Activated CD4-positive, alpha-beta memory T cell treated with anti-CD3 and anti-CD28 coated beads for 36 hours (primary cell): ENCODE measurements around the gene KLK4. TPM values are rescaled to one million over a fixed set of nuclear protein-coding genes. Genes with fewer than 3 reads are reported as not detected.
"Not testable (repeated sequence)": the region's sequence is repeated elsewhere in the genome, so short reads cannot be mapped to it uniquely, and the experiment has no call there.

Experiments used
- CTCF ChIA-PET: fragments of 350-600 bp; sonication (Branson Sonifier 250); formaldehyde crosslinking; loops from one replicate; lab custom pipeline; 2021; ENCODE audit warnings: antibody characterized with exemption, inconsistent platforms; lab: Charles Lee
- POLR2A ChIA-PET: fragments of 350-600 bp; sonication (Branson Sonifier 250); formaldehyde crosslinking; loops from one replicate; lab custom pipeline; 2021; ENCODE audit warnings: antibody characterized with exemption; lab: Charles Lee
- DNase-seq: peaks from one replicate; pipeline ENCODE4 v3.0.0-alpha.2; 2020
- H3K27ac Mint-ChIP-seq: one replicate; pipeline ENCODE4 v1.8.0; 2021; ENCODE audit warnings: mixed read lengths
- H3K27me3 Mint-ChIP-seq: one replicate; pipeline ENCODE4 v1.8.0; 2021; ENCODE audit warnings: mixed read lengths
- H3K36me3 Mint-ChIP-seq: one replicate; pipeline ENCODE4 v1.8.0; 2021; ENCODE audit warnings: mixed read lengths
- H3K4me1 Mint-ChIP-seq: one replicate; pipeline ENCODE4 v1.8.0; 2021; ENCODE audit warnings: low read depth, mixed read lengths
- H3K4me3 Mint-ChIP-seq: one replicate; pipeline ENCODE4 v1.8.0; 2021; ENCODE audit warnings: mild to moderate bottlenecking, mixed read lengths
- H3K9me3 Mint-ChIP-seq: one replicate; pipeline ENCODE4 v1.8.0; 2021; ENCODE audit warnings: mixed read lengths
- intact Hi-C: fragments of 100-400 bp; cut with micrococcal nuclease; formaldehyde crosslinking; loops from one replicate; pipeline ENCODE4 v1.15.1; 2023
- total RNA-seq, 2 experiments: library from RNA; stranded (reverse); gene quantifications; one replicate each; pipeline ENCODE4 v1.2.3, GENCODE V29; 2021

Gene KLK4
- total RNA-seq, 2 experiments from 2014 or later, result not detected

DNA sequence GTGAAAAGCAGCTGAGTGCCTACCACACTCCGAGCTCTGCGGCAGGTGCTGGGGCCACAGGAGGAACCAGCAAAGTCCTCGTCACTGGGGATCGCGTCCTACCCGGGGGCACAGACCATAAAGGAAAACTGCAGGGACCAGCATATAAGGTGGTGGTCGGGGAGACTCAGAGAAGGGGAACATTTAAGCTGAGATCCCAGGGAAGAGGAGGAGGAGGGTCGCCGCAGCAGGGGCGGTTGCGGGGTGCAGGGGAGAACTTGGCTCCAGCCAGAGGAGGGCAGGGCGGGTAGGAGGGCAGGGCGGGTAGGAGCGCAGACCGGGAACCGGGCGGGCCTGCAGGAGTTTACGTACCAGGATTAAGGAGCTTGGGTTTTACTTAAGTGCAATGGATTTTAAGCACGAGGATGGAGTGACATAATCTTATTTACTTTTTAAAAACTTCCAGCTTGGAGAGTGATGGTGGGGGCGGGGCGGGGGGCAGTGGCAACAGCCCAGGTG, 956 bp upstream of the KLK4 start:
- H3K4me1 Mint-ChIP-seq, result peaks cover 4% of the 10 kb centered on the region
- intact Hi-C loops, result no loop called here
- ChIA-PET CTCF (interaction anchor here (0.7 kb wide), 1 partner anchor 10 kb away, joined by 3 read pairs; no protein-coding TSS in a partner anchor), POLR2A (no interaction called here)
- no peak for DNase-seq
- H3K36me3 Mint-ChIP-seq, result no peaks in the 10 kb centered on the region
- peaks cover 38% of the 10 kb centered on the region for H3K27me3 Mint-ChIP-seq
- no peak overlapping the region for H3K27ac Mint-ChIP-seq
- H3K9me3 Mint-ChIP-seq, result no peaks in the 10 kb centered on the region
- no peak overlapping the region for H3K4me3 Mint-ChIP-seq

DNA sequence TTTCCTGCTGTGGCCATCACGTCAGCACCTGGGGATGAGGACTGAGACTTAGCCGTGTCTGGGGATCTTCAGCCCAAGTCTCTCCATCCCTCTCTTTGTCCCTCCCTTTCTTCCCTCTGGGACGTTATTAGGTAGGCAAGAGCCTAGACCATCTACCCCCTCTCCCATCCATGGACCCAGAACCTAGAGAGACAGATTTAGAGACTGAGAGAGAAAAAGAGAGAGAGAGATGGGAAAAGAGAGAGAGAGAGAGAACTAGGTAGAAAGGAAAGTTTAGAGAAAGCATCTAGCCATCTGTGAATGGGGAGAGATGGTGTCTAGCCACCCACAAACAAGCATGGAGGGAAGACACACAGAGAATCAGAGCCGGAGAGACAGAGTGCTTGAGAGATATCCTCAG, 473 bp downstream of the KLK4 start:
- H3K4me3 Mint-ChIP-seq, result no peak overlapping the region
- H3K9me3 Mint-ChIP-seq, result no peaks in the 10 kb centered on the region
- H3K27me3 Mint-ChIP-seq, result peaks cover 37% of the 10 kb centered on the region
- intact Hi-C loops, result no loop called here
- no peak overlapping the region for H3K27ac Mint-ChIP-seq
- no peaks in the 10 kb centered on the region for H3K36me3 Mint-ChIP-seq
- CTCF ChIA-PET, result no interaction called here
- DNase-seq, result no peak
- POLR2A ChIA-PET, result no interaction called here
- peaks cover 4% of the 10 kb centered on the region for H3K4me1 Mint-ChIP-seq

DNA sequence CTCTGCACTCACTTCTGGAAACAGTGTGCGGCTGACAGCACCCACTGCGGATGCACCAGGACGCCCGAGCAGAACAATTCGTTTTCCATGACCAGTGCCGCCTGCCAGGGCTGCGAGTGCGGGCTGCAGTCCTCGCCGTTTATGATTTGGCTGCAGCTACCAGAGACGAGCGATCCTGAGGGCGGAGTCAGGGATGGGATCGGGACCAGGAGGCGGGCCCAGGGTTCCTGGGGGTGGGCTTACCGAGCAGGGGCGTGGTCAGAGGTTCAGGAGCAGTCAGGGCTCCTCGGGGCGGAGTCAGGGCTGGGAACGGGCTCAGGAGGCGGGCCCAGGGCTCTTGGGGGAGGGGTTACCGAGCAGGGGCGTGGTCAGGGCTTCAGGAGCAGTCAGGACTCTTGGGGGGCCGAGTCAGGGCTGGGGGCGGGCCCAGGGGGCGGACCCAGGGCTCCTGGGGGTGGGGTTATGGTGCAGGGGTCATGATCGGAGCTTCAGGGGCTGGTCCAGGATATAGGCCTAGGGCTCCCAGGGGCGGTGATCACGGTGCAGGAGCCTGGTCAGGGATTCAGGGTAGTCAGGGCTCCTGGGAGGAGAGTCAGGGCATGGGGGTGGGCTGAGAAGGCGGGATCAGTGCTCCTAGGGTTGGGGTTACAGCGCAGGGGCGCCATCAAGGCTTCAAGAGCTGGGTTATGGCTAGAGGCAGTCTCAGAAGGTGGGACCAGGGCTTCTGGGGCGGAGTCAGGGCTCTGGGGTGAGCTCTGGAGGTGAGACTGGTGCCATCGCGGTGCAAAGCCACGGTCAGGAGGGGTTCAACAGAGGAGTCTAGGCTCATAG, 1.7 kb downstream of the KLK4 start:
- Mint-ChIP-seq H3K27me3 (peaks cover 39% of the 10 kb centered on the region), H3K27ac (no peak overlapping the region), H3K4me3 (no peak overlapping the region), H3K4me1 (peaks cover 4% of the 10 kb centered on the region), H3K36me3 (no peaks in the 10 kb centered on the region), H3K9me3 (no peaks in the 10 kb centered on the region)
- intact Hi-C loops, result no loop called here
- DNase-seq, result peak; percentile 60
- POLR2A ChIA-PET, result interaction anchor here (0.6 kb wide), 1 partner anchor 838 kb away, joined by 3 read pairs; no protein-coding TSS in a partner anchor
- CTCF ChIA-PET, result interaction anchor here (1.0 to 2.5 kb wide), 2 partner anchors 12 to 13 kb away, joined by 7 to 8 read pairs; no protein-coding TSS in a partner anchor

DNA sequence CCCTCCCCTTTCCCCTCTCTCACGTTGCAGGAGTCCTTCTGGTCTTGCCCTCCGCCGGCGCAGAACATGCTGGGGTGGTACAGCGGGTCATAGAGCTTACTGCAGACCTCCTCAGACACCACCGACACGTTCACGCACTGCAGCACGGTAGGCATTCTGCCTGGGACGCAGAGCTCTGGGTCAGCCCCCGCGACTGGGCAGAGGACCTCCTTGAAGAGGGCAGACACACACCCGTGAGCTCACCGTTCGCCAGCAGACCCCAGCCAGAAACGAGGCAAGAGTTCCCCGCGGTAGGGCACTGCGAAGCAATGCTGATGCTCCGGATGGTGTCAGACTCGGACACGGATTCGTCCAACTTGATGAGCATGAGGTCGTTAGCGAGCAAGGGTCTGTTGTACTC, 2.9 kb downstream of the KLK4 start:
- no peak overlapping the region for H3K27ac Mint-ChIP-seq
- no peak overlapping the region for H3K4me3 Mint-ChIP-seq
- H3K9me3 Mint-ChIP-seq, result no peaks in the 10 kb centered on the region
- peaks cover 4% of the 10 kb centered on the region for H3K4me1 Mint-ChIP-seq
- no peaks in the 10 kb centered on the region for H3K36me3 Mint-ChIP-seq
- POLR2A ChIA-PET, result no interaction called here
- intact Hi-C loops, result no loop called here
- H3K27me3 Mint-ChIP-seq, result peaks cover 39% of the 10 kb centered on the region
- CTCF ChIA-PET, result interaction anchor here (2.5 kb wide), 1 partner anchor 13 kb away, joined by 8 read pairs; no protein-coding TSS in a partner anchor
- DNase-seq, result no peak

DNA sequence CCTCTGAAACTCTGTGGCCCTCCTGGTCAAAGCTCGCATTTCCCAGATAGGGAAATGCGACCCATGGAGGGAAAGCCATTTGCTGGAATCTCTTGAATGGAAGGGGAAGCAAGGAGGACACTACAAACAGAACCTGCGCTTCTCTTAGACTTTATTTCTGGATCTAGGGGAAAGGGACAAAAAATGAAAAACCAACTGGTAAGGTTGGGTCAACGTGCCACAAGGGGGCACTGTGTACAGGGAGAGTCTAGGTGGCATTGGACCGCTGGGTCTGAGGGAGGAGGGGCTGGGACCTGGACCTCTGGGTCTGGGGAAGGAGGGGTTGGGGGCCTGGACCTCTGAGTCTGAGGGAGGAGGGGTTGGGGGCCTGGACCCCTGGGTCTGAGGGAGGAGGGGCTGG, 5.0 kb downstream of the KLK4 start:
- ChIA-PET POLR2A (no interaction called here), CTCF (interaction anchor here (0.6 to 1.6 kb wide), 5 partner anchors 16 to 313 kb away, joined by 3 to 23 read pairs (median 3); no protein-coding TSS in a partner anchor)
- Mint-ChIP-seq H3K4me1 (peaks cover 3% of the 10 kb centered on the region), H3K27ac (no peak overlapping the region), H3K36me3 (no peaks in the 10 kb centered on the region), H3K4me3 (no peak overlapping the region), H3K27me3 (peaks cover 44% of the 10 kb centered on the region), H3K9me3 (no peaks in the 10 kb centered on the region)
- intact Hi-C loops, result loop anchor here (2.0 kb wide), 1 partner anchor 17 kb away; no protein-coding TSS in a partner anchor
- peak; percentile 53 for DNase-seq

DNA sequence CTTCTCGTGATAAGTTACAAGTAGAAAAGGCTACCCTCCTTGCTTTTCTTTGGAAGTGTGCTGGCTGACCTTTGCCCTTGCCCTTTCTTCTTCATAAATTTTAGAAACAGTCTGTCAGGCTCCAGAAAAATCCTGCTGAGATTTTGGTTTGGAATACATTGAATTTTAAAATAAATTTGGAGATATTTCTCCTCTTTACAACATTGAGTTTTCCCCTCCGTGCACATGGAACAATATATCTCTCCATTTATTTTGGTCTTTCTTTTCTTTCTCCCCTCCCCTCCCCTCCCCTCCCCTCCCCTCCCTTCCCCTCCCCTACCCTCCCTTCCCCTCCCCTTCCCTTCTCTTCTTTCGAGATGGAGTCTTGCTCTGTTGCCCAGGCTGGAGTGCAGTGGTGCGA, 8.6 kb downstream of the KLK4 start:
- no peak overlapping the region for H3K4me3 Mint-ChIP-seq
- H3K27me3 Mint-ChIP-seq, result peaks cover 18% of the 10 kb centered on the region
- ChIA-PET CTCF (no interaction called here), POLR2A (no interaction called here)
- H3K4me1 Mint-ChIP-seq, result no peaks in the 10 kb centered on the region
- DNase-seq, result no peak
- no peaks in the 10 kb centered on the region for H3K9me3 Mint-ChIP-seq
- no peak overlapping the region for H3K27ac Mint-ChIP-seq
- no peaks in the 10 kb centered on the region for H3K36me3 Mint-ChIP-seq
- intact Hi-C loops, result no loop called here

DNA sequence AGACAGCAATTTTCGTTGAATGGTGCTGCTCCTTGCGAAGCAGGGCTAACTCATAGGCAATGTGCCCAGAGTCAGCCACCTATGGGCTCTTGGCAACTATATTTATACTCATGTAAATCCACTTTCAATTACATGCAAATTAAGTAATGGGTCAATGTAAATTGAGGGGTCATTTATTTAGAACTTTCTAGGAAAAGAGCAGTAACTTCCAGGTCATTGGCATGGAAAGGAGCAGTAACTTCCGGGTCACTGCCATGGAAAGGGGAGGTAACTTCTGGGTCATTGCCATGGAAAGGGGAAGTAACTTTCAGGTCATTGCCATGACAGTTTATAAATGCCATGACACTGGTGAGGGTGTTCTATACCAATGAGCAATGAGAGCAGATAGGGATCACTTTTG, 11.6 kb downstream of the KLK4 start:
- DNase-seq, result no peak
- Mint-ChIP-seq H3K36me3 (peaks cover 1% of the 10 kb centered on the region), H3K27ac (no peak overlapping the region), H3K9me3 (peaks cover 10% of the 10 kb centered on the region), H3K4me3 (no peak overlapping the region), H3K27me3 (peaks cover 19% of the 10 kb centered on the region), H3K4me1 (no peaks in the 10 kb centered on the region)
- CTCF ChIA-PET, result interaction anchor here (2.3 kb wide), 1 partner anchor 22 kb away, joined by 7 read pairs; no protein-coding TSS in a partner anchor
- intact Hi-C loops, result no loop called here
- POLR2A ChIA-PET, result no interaction called here

DNA sequence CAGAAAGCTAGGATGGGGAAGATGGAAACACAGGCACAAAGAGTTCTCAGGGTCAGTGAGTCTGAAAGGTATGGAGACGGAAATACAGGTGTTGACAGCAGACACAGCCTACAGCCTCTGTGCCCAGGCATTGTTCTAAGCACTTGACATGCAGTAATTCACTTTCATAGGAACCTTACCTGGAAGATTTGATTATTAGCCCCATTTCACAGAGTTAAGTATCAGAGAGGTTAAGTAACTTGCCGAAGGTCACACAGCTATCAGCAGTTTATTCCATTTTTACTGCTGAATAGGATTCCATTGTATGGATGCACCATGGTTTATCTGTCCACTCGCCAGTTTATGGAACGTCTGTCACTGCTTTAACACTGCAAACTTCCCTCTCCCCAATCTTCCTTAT, 13.2 kb downstream of the KLK4 start:
- Mint-ChIP-seq H3K36me3 (peaks cover 3% of the 10 kb centered on the region), H3K27me3 (peaks cover 23% of the 10 kb centered on the region), H3K4me3 (no peak overlapping the region), H3K27ac (no peak overlapping the region), H3K9me3 (peaks cover 18% of the 10 kb centered on the region), H3K4me1 (no peaks in the 10 kb centered on the region)
- ChIA-PET CTCF (interaction anchor here (2.3 kb wide), 1 partner anchor 24 kb away, joined by 7 read pairs; no protein-coding TSS in a partner anchor), POLR2A (no interaction called here)
- DNase-seq, result no peak
- intact Hi-C loops, result no loop called here

DNA sequence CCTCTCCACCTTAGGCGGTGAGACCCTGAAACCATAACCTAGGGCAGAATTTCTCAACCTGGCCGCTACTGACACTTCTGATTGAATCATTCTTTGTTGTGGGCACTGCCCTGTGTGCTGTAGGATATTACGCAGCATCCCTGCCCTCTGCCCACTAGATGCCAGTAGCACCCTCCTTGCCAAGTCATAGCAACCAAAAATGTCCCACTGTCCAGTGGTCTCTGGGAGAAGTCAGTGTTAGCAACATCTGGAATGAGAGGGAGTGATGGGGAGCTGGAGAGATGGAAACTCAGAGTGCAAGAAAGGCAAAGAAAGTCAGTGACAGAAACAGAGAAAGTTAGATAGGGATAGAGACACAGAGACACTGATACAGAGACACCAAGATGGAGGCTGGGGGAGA, 13.6 kb downstream of the KLK4 start:
- Mint-ChIP-seq H3K4me1 (no peaks in the 10 kb centered on the region), H3K27ac (no peak overlapping the region), H3K9me3 (peaks cover 18% of the 10 kb centered on the region), H3K36me3 (peaks cover 3% of the 10 kb centered on the region), H3K27me3 (peaks cover 23% of the 10 kb centered on the region), H3K4me3 (no peak overlapping the region)
- intact Hi-C loops, result no loop called here
- ChIA-PET CTCF (interaction anchor here (2.3 kb wide), 1 partner anchor 24 kb away, joined by 7 read pairs; no protein-coding TSS in a partner anchor), POLR2A (no interaction called here)
- no peak for DNase-seq

DNA sequence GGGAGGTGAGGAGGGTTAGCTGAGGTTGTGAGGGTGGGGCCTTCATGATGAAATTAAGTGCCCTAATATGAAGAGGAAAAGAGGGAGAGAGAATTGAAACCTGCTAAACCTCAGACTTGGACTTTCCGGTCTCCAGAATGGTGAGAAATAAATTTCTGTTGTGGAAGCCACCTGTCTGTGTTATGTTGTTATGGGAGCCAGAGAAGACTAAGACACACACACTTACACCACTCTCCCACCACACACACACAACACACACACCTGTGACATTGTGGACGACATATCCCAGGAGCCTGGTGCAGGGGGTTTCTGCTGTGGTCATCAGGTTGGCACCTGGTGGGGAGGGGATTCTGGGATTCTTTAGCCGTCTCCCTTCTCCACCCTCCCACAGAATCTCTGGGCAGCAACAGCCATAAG, 14.0 kb downstream of the KLK4 start:
- DNase-seq, result no peak
- Mint-ChIP-seq H3K4me1 (no peaks in the 10 kb centered on the region), H3K4me3 (no peak overlapping the region), H3K27me3 (peaks cover 20% of the 10 kb centered on the region), H3K27ac (no peak overlapping the region), H3K36me3 (peaks cover 3% of the 10 kb centered on the region), H3K9me3 (peaks cover 18% of the 10 kb centered on the region)
- intact Hi-C loops, result no loop called here
- ChIA-PET POLR2A (no interaction called here), CTCF (interaction anchor here (2.3 kb wide), 1 partner anchor 25 kb away, joined by 7 read pairs; no protein-coding TSS in a partner anchor)

DNA sequence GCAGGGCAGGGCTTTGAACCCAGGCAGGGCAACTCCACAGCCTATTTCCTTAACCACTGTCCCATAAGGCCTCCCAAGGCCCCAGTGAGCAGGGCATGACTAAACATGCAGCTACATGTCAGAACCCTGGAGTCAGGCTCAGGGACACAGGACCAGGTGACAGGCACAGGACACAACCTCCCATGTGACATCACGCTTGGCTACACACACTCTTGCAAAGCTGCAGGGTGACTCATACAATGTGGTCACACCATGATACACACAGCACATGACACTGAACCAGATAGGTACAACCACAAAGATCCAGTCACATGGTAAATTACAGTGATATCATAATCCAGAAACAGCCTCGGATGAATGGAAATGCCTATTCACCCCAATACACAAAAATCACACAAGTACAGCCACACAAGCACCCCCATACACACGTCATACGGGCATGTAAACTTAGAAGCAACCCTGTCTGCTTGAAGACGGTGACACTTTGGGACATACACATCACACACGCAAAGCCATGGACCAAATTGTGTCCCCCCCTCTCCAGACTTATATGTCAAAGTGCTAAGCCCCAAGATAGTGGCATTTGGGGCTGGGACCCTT, 14.5 kb downstream of the KLK4 start:
- H3K36me3 Mint-ChIP-seq, result peaks cover 3% of the 10 kb centered on the region
- H3K9me3 Mint-ChIP-seq, result peaks cover 18% of the 10 kb centered on the region
- peak; percentile 46 for DNase-seq
- H3K4me3 Mint-ChIP-seq, result no peak overlapping the region
- intact Hi-C loops, result no loop called here
- H3K4me1 Mint-ChIP-seq, result no peaks in the 10 kb centered on the region
- ChIA-PET POLR2A (no interaction called here), CTCF (interaction anchor here (0.6 kb wide), 1 partner anchor 200 kb away, joined by 3 read pairs; no protein-coding TSS in a partner anchor)
- H3K27me3 Mint-ChIP-seq, result peaks cover 21% of the 10 kb centered on the region
- no peak overlapping the region for H3K27ac Mint-ChIP-seq

DNA sequence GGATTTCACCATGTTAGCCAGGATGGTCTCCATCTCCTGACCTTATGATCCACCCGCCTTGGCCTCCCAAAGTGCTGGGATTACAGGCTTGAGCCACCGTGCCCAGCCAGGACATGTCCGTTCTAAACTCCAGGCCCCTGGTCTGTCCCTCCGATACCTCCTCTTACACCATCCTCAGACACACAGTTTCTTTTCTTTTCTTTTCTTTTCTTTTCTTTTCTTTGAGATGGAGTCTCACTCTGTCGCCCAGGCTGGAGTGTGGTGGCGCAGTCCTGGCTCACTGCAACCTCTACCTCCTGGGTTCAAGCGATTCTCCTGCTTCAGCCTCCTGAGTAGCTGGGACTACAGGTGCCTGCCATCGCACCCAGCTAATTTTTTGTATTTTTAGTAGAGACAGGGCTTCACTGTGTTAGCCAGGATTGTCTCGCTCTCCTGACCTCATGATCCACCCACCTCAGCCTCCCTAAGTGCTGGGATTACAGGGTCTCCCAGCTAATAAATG, 15.1 kb downstream of the KLK4 start:
- H3K4me1 Mint-ChIP-seq, H3K27ac Mint-ChIP-seq, H3K4me3 Mint-ChIP-seq, POLR2A ChIA-PET, intact Hi-C loops, H3K36me3 Mint-ChIP-seq, DNase-seq: not testable (repeated sequence)
- H3K27me3 Mint-ChIP-seq, result peaks cover 21% of the 10 kb centered on the region
- CTCF ChIA-PET, result interaction anchor here (0.6 kb wide), 1 partner anchor 201 kb away, joined by 3 read pairs; no protein-coding TSS in a partner anchor
- H3K9me3 Mint-ChIP-seq, result peaks cover 18% of the 10 kb centered on the region
